HG03066 (cell line): ENCODE data around the gene GPR89A.
A peak's percentile ranks its signal among the peaks of the same experiment; 100 is the strongest.
"Not testable (repeated sequence)": the region's sequence is repeated elsewhere in the genome, so short reads cannot be mapped to it uniquely, and the experiment has no call there.

ENCODE experiments used
- ATAC-seq: cut with Tn5 transposase; IDR thresholded peaks from one replicate; pipeline ENCODE4 v1.9.1; 2021; ENCODE audit warnings: low read depth; ENCODE audit not compliant: unreplicated experiment

The GPR89A gene

GRCh38 chr1:145684858-145685257 is 77.1 kb downstream of the GPR89A start:
- ATAC-seq = not testable (repeated sequence)

- ATAC-seq = not testable (repeated sequence)
Measured at GRCh38 chr1:145686078-145686477, 78.3 kb downstream of the GPR89A start.

GRCh38 chr1:145688328-145688727 is 80.5 kb downstream of the GPR89A start:
- ATAC-seq = no peak

GRCh38 chr1:145688924-145689323 is 81.1 kb downstream of the GPR89A start:
- ATAC-seq = no peak

GRCh38 chr1:145689922-145690321 is 82.1 kb downstream of the GPR89A start:
- ATAC-seq = no peak

GRCh38 chr1:145690587-145691558 is 83.1 kb downstream of the GPR89A start:
- peak; percentile 78 for ATAC-seq

- ATAC-seq = no peak
Measured at GRCh38 chr1:145692785-145693443, 85.1 kb downstream of the GPR89A start.

- ATAC-seq = no peak
Measured at GRCh38 chr1:145695821-145696629, 88.2 kb downstream of the GPR89A start.

GRCh38 chr1:145696630-145696960 is 88.8 kb downstream of the GPR89A start:
- ATAC-seq = no peak

- no peak for ATAC-seq
Measured at GRCh38 chr1:145701306-145701862, 93.6 kb downstream of the GPR89A start.

- no peak for ATAC-seq
Measured at GRCh38 chr1:145702052-145702451, 94.3 kb downstream of the GPR89A start.

- ATAC-seq = no peak
Measured at GRCh38 chr1:145702826-145703225, 95.0 kb downstream of the GPR89A start.

GRCh38 chr1:145705622-145706021 is 97.8 kb downstream of the GPR89A start:
- no peak for ATAC-seq

- no peak for ATAC-seq
Measured at GRCh38 chr1:145706086-145706664, 98.4 kb downstream of the GPR89A start.

GRCh38 chr1:145707183-145707867 is 99.5 kb downstream of the GPR89A start, which contains the start of gene PDZK1:
TSS of gene PDZK1 (minus strand) at chr1:145707368. CDS start at chr1:145688021, 19,347 bp downstream.
- no peak for ATAC-seq

- no peak for ATAC-seq
Measured at GRCh38 chr1:145708063-145708462, 100.3 kb downstream of the GPR89A start.

- no peak for ATAC-seq
Measured at GRCh38 chr1:145710291-145711027, 102.7 kb downstream of the GPR89A start.

- no peak for ATAC-seq
Measured at GRCh38 chr1:145711213-145711651, 103.4 kb downstream of the GPR89A start.
